Measurements from ENCODE around the gene SSR1.

The SSR1 gene

DNA sequence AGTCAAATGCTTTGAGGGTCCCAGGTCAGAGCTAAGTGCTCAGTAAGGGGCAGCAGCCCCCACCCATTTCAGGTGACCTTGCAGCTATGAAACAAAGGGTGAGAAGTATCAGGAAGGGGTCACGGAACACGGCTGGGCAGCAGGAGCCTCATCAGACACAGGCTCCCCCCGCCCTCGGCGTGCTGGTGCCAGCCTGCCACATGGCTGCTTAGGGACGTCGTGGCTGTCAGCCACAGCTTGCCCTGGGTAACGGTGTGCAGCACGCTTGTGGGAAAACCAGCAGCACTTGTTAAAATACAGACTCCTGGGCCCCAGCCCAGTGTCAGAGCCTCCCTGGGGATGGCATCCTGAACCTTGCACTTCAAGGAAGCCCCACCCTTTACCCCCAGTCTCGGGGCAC is 39.3 kb downstream of the SSR1 start:
- no peak for TF ChIP-seq CTCF (IDR thresholded peaks at IDR 0.05; ENCODE audit: low read depth, low read length, missing control alignments)
- DNase-seq (ENCODE audit: low read depth) = no peak
- H3K4me3 ChIP-seq (ENCODE audit: low read depth, low read length) = no peak overlapping the region

GRCh38 chr6:7271205-7271534 is 41.8 kb downstream of the SSR1 start:
- H3K4me3 ChIP-seq (ENCODE audit: low read depth, low read length) = no peak overlapping the region
- DNase-seq (ENCODE audit: low read depth) = no peak
- no peak for TF ChIP-seq CTCF (IDR thresholded peaks at IDR 0.05; ENCODE audit: low read depth, low read length, missing control alignments)

DNA sequence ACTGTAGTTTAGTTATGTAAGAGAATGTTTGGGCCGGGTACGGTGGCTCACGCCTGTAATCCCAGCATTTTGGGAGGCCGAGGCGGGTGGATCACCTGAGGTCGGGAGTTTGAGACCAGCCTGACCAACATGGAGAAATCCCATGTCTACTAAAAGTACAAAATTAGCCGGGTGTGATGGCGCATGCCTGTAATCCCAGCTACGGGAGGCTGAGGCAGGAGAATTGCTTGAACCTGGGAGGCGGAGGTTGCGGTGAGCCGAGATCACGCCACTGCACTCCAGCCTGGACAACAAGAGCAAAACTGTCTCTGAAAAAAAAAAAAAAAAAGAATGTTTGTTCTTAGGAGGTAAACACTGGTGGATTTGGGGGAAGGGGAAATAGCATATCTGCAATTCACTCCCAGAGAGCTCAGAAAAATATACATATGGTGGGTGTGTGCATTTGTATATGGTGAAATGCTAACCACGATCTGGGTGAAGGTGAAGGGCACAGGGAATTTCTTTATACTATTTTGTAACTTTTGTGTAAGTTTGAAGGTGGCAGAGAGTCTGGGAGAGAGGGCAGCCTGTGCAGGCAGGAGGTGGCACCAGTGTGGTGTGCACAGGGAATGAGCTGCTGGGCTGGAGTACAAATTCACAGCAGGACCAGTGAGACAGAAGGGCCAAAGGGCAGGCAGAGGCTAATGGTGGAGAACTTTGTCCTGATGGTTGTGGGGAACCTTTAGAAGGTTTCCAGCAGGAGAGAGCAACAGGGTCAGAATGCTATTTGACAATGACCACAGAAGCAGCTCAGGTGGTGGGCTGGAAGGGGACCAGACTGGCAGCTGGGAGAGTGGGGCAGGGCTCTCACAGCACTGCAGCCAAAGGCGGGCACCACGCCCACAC is 42.4 kb downstream of the SSR1 start:
- no peak for TF ChIP-seq CTCF (IDR thresholded peaks at IDR 0.05; ENCODE audit: low read depth, low read length, missing control alignments)
- H3K4me3 ChIP-seq (ENCODE audit: low read depth, low read length) = no peak overlapping the region
- no peak for DNase-seq (ENCODE audit: low read depth)

DNA sequence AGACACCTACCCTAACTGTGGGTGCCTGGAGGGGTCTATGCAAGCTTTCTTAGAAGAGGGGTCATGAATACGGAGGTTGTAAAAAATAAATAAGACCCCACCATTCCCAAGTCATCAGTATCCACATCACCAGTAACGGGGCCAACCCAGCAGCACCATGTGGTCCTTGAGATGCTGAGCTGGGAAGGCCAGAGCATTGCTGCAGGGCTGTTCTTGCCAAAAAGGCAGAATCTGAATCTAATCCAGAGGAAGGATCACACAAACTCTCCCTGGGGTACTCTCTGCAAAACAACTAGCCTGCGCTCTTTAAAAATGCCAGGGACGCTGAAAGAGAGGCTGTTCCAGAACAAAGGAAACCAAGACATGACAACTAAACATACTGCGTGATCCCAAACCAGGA is 43.2 kb downstream of the SSR1 start:
- DNase-seq (ENCODE audit: low read depth) = no peak
- H3K4me3 ChIP-seq (ENCODE audit: low read depth, low read length) = no peak overlapping the region
- TF ChIP-seq CTCF (IDR thresholded peaks at IDR 0.05; ENCODE audit: low read depth, low read length, missing control alignments) = no peak

- TF ChIP-seq CTCF (IDR thresholded peaks at IDR 0.05; ENCODE audit: low read depth, low read length, missing control alignments) = no peak
- no peak overlapping the region for H3K4me3 ChIP-seq (ENCODE audit: low read depth, low read length)
- no peak for DNase-seq (ENCODE audit: low read depth)
These were observed 44.0 kb downstream of the SSR1 start for GRCh38 chr6:7268816-7269555.

DNA sequence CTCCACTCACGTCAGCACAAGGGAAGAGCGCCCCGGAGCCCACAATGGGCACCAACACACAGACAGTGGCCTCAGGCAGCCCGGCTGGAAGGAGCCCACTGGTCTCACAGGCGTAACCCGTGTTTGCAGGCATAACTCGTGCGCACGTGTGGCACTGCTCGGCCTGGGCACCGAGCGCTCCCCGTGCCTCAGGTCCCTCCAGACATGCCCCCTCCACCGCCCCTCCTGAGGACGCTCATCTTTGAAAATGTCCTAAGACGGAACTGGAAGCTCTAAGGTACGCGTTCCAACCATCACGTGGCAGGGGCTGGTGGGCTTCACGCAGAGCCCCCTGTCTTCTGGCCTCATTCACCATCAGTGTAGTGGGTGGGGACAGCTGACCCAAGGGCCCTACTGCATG is 44.6 kb downstream of the SSR1 start:
- no peak for TF ChIP-seq CTCF (IDR thresholded peaks at IDR 0.05; ENCODE audit: low read depth, low read length, missing control alignments)
- no peak for DNase-seq (ENCODE audit: low read depth)
- H3K4me3 ChIP-seq (ENCODE audit: low read depth, low read length) = no peak overlapping the region
